Naive thymus-derived CD4-positive, alpha-beta T cell (primary cell): Measurements from ENCODE around the gene TRIM41. TPM values are rescaled to one million over a fixed set of nuclear protein-coding genes. Genes with fewer than 3 reads are reported as not detected.
"Not testable (repeated sequence)": the region's sequence is repeated elsewhere in the genome, so short reads cannot be mapped to it uniquely, and the experiment has no call there.

Experiments used
- ATAC-seq: fragments of 150-1000 bp; cut with Tn5 transposase; 2 replicates; pipeline ENCODE4 v1.10.0; 2021; ENCODE audit warnings: mild to moderate bottlenecking, moderate library complexity
- CTCF ChIA-PET: fragments of 350-600 bp; sonication (Branson Sonifier 250); formaldehyde crosslinking; loops from one replicate; lab custom pipeline; 2021; ENCODE audit warnings: antibody characterized with exemption; lab: Charles Lee
- POLR2A ChIA-PET: fragments of 350-600 bp; sonication (Branson Sonifier 250); formaldehyde crosslinking; loops from one replicate; lab custom pipeline; 2021; ENCODE audit warnings: antibody characterized with exemption, inconsistent platforms; lab: Charles Lee
- DNase-seq, 9 donors: peaks; one replicate each; pipeline versions ENCODE4 v3.0.0 to v3.0.0-alpha.2; 2020 to 2022; ENCODE audit warnings: mixed read lengths in 1 of 9
- H3K27ac ChIP-seq: one replicate; pipeline ENCODE4 v1.7.0; 2013; ENCODE audit warnings: mild to moderate bottlenecking, low read depth, low read length, moderate library complexity
- H3K27me3 ChIP-seq, 2 donors: one replicate each; pipeline ENCODE4 v1.7.0; 2013; ENCODE audit warnings: low read length in 2 of 2, mild to moderate bottlenecking in 2 of 2, moderate library complexity in 2 of 2; ENCODE audit not compliant: control insufficient read depth in 2 of 2, insufficient read depth in 2 of 2
- H3K36me3 ChIP-seq, 3 experiments: 1 replicate in 2 of 3; 2 replicates in 1 of 3; pipeline ENCODE4 v1.7.0; 2013; ENCODE audit warnings: low read length in 3 of 3, mild to moderate bottlenecking in 3 of 3, moderate library complexity in 1 of 3; ENCODE audit not compliant: insufficient read depth in 3 of 3, control insufficient read depth in 2 of 3
- H3K4me1 ChIP-seq, 2 donors: one replicate each; pipeline ENCODE4 v1.7.0; 2013; ENCODE audit warnings: low read length in 2 of 2, mild to moderate bottlenecking in 2 of 2, moderate library complexity in 1 of 2; ENCODE audit not compliant: control insufficient read depth in 2 of 2, insufficient read depth in 2 of 2
- H3K4me3 ChIP-seq: 2 replicates; pipeline ENCODE4 v1.7.0; 2013; ENCODE audit warnings: mild to moderate bottlenecking, low read length
- H3K9me3 ChIP-seq, 3 experiments: 1 replicate in 2 of 3; 2 replicates in 1 of 3; pipeline ENCODE4 v1.7.0; 2013; ENCODE audit warnings: low read length in 3 of 3; ENCODE audit not compliant: control insufficient read depth in 2 of 3
- H3K27ac Mint-ChIP-seq, 9 donors: one replicate each; pipeline ENCODE4 v1.8.0; 2020 to 2022; ENCODE audit warnings: mixed read lengths in 9 of 9, mild to moderate bottlenecking in 8 of 9, moderate library complexity in 5 of 9, inconsistent platforms in 2 of 9
- H3K27me3 Mint-ChIP-seq, 5 donors: one replicate each; pipeline ENCODE4 v1.8.0; 2021 to 2022; ENCODE audit warnings: mixed read lengths in 5 of 5, mild to moderate bottlenecking in 1 of 5
- H3K36me3 Mint-ChIP-seq, 5 donors: one replicate each; pipeline ENCODE4 v1.8.0; 2020 to 2022; ENCODE audit warnings: mixed read lengths in 5 of 5, mild to moderate bottlenecking in 3 of 5, inconsistent platforms in 1 of 5
- H3K4me1 Mint-ChIP-seq, 7 donors: one replicate each; pipeline ENCODE4 v1.8.0; 2020 to 2022; ENCODE audit warnings: mixed read lengths in 7 of 7, mild to moderate bottlenecking in 3 of 7, inconsistent platforms in 1 of 7
- H3K4me3 Mint-ChIP-seq, 10 donors: one replicate each; pipeline ENCODE4 v1.8.0; 2020 to 2022; ENCODE audit warnings: mild to moderate bottlenecking in 10 of 10, mixed read lengths in 10 of 10, moderate library complexity in 6 of 10, inconsistent platforms in 2 of 10
- H3K9me3 Mint-ChIP-seq, 11 donors: one replicate each; pipeline ENCODE4 v1.8.0; 2020 to 2022; ENCODE audit warnings: mixed read lengths in 11 of 11, mild to moderate bottlenecking in 4 of 11, inconsistent platforms in 1 of 11, moderate library complexity in 1 of 11
- intact Hi-C, 2 donors: fragments of 100-400 bp; cut with micrococcal nuclease; formaldehyde crosslinking; loops; one replicate each; pipeline ENCODE4 v1.15.1; 2023
- polyA plus RNA-seq, 2 donors: library from polyadenylated mRNA; unstranded; fragments of 300-500 nt; fragmentation: Illumina TruSeq; gene quantifications; one replicate each; pipeline ENCODE4 v1.2.3, GENCODE V29; 2021
- total RNA-seq, 6 experiments: library from RNA in 5 of 6; stranded (reverse) in 5 of 6; gene quantifications; 1 replicate in 5 of 6; 2 replicates in 1 of 6; pipeline ENCODE4 v1.2.3 and lab custom pipeline; 2021 to 2026

TRIM41 gene
- total RNA-seq (10 to 100 TPM; 27.3 to 36.5 (median 32.6) TPM), polyA plus RNA-seq (1 to 10 TPM in 1 of 2 donors, under 1 TPM in 1; 0.72 to 1.1 TPM), total RNA-seq (lab: John Stamatoyannopoulos, UW) (76.3 reads per million, percentile 79 among the genes with 10 or more reads in this experiment)

GRCh38 chr5:181223058-181223728, at the start of gene TRIM41:
TSS of gene TRIM41 (plus strand) at chr5:181223281. CDS start at chr5:181224000, 719 bp downstream.
- peaks cover 20 to 22% of the 10 kb centered on the region in 2 donors for H3K4me1 ChIP-seq
- H3K4me1 Mint-ChIP-seq = peaks cover 10 to 74% (median 53%) of the 10 kb centered on the region in 7 donors
- H3K9me3 ChIP-seq = no peaks in the 10 kb centered on the region

GRCh38 chr5:181173420-181174342, 49.4 kb upstream of the TRIM41 start:
- ChIA-PET CTCF (interaction anchor here (0.8 to 1.6 kb wide), 3 partner anchors 9 to 34 kb away, joined by 3 to 8 read pairs (median 5); no protein-coding TSS in a partner anchor), POLR2A (interaction anchor here (0.5 to 3.3 kb wide), 9 partner anchors 9 to 1550 kb away, joined by 3 to 17 read pairs (median 6); partner anchors contain the start of gene HNRNPH1)
- Mint-ChIP-seq H3K27me3 (peaks cover 32 to 69% (median 47%) of the 10 kb centered on the region in 5 donors), H3K4me1 (peaks cover 20 to 45% (median 36%) of the 10 kb centered on the region in 7 donors), H3K9me3 (peaks cover 0 to 18% (median 0%) of the 10 kb centered on the region in 11 donors), H3K4me3 (peak overlapping the region; percentile 64 to 98 (median 91)), H3K27ac (peak overlapping the region; percentile 65 to 98 (median 85)), H3K36me3 (peaks cover 0 to 6% (median 4%) of the 10 kb centered on the region in 5 donors)
- Histone ChIP-seq H3K9me3 (no peaks in the 10 kb centered on the region), H3K27ac (no peak overlapping the region), H3K27me3 (peaks cover 6 to 19% of the 10 kb centered on the region in 2 donors), H3K36me3 (no peaks in the 10 kb centered on the region), H3K4me1 (peaks cover 10 to 23% of the 10 kb centered on the region in 2 donors), H3K4me3 (peak overlapping the region; percentile 54)
- intact Hi-C loops = loop anchor here (1.0 to 2.0 kb wide), 3 partner anchors 9 to 15 kb away; no protein-coding TSS in a partner anchor
- DNase-seq = peak; percentile 19 to 81 (median 69)
- peak; percentile 75 for ATAC-seq

More at GRCh38 chr5:181223058-181223728, at the start of gene TRIM41:
- POLR2A ChIA-PET = interaction anchor here (0.7 to 14.6 kb wide), 16 partner anchors 9 to 417 kb away, joined by 3 to 241 read pairs (median 8); partner anchors contain the start of genes RACK1, TRIM52 and TRIM7
- peak; percentile 81 for ATAC-seq
- peak; percentile 89 to 98 (median 97) for DNase-seq
- H3K27ac ChIP-seq = peak within 1 kb of the TSS; percentile 95
- Mint-ChIP-seq H3K9me3 (peaks cover 0 to 38% (median 0%) of the 10 kb centered on the region in 11 donors), H3K4me3 (peak within 1 kb of the TSS; percentile 89 to 100 (median 98)), H3K27ac (peak within 1 kb of the TSS; percentile 98 to 100 (median 100)), H3K36me3 (peaks cover 0 to 15% (median 0%) of the 10 kb centered on the region in 5 donors), H3K27me3 (peaks cover 0 to 10% (median 0%) of the 10 kb centered on the region in 5 donors)
- no peaks in the 10 kb centered on the region for H3K27me3 ChIP-seq
- CTCF ChIA-PET = interaction anchor here (1.9 to 2.8 kb wide), 4 partner anchors 16 to 39 kb away, joined by 7 to 23 read pairs (median 9); partner anchors contain the start of gene RACK1
- H3K36me3 ChIP-seq = peaks cover 0 to 16% (median 0%) of the 10 kb centered on the region in 3 experiments
- intact Hi-C loops = loop anchor here (1.0 to 10.0 kb wide), 11 partner anchors 20 to 1402 kb away; partner anchors contain the start of genes TRIM52 (in 2 of the 2), ZFP62 (in 2 of the 2), MGAT1 (in 1 of the 2) and RACK1 (in 1 of the 2)
- H3K4me3 ChIP-seq = peak within 1 kb of the TSS; percentile 90

GRCh38 chr5:181176254-181176952, 46.7 kb upstream of the TRIM41 start:
- intact Hi-C loops = no loop called here
- CTCF ChIA-PET = no interaction called here

GRCh38 chr5:181177559-181177958, 45.5 kb upstream of the TRIM41 start:
- H3K4me1 ChIP-seq = peaks cover 10 to 20% of the 10 kb centered on the region in 2 donors
- H3K27ac Mint-ChIP-seq, H3K27me3 ChIP-seq, H3K27ac ChIP-seq, H3K9me3 Mint-ChIP-seq, H3K9me3 ChIP-seq, DNase-seq, CTCF ChIA-PET, POLR2A ChIA-PET, intact Hi-C loops, H3K36me3 Mint-ChIP-seq, ATAC-seq, H3K36me3 ChIP-seq, H3K4me3 ChIP-seq, H3K4me3 Mint-ChIP-seq: not testable (repeated sequence)
- peaks cover 10 to 46% (median 15%) of the 10 kb centered on the region in 5 donors for H3K27me3 Mint-ChIP-seq
- H3K4me1 Mint-ChIP-seq = peaks cover 9 to 24% (median 21%) of the 10 kb centered on the region in 7 donors

More at GRCh38 chr5:181176254-181176952, 46.7 kb upstream of the TRIM41 start:
- Histone ChIP-seq H3K4me3 (no peak overlapping the region), H3K36me3 (no peaks in the 10 kb centered on the region), H3K4me1 (peaks cover 10 to 16% of the 10 kb centered on the region in 2 donors), H3K27ac (no peak overlapping the region), H3K27me3 (no peaks in the 10 kb centered on the region), H3K9me3 (no peaks in the 10 kb centered on the region)
- H3K36me3 Mint-ChIP-seq = peaks cover 0 to 5% (median 0%) of the 10 kb centered on the region in 5 donors
- peaks cover 11 to 48% (median 22%) of the 10 kb centered on the region in 5 donors for H3K27me3 Mint-ChIP-seq
- POLR2A ChIA-PET = no interaction called here
- no peak overlapping the region for H3K4me3 Mint-ChIP-seq
- H3K27ac Mint-ChIP-seq = no peak overlapping the region
- peaks cover 8 to 20% (median 17%) of the 10 kb centered on the region in 7 donors for H3K4me1 Mint-ChIP-seq
- no peak for DNase-seq
- no peak for ATAC-seq
- H3K9me3 Mint-ChIP-seq = peaks cover 0 to 7% (median 0%) of the 10 kb centered on the region in 11 donors

GRCh38 chr5:181181650-181182565, 41.2 kb upstream of the TRIM41 start:
- POLR2A ChIA-PET = interaction anchor here (0.9 to 1.2 kb wide), 2 partner anchors 41 to 80 kb away, joined by 3 to 4 read pairs; partner anchors contain the start of gene TRIM41
- Histone ChIP-seq H3K9me3 (no peaks in the 10 kb centered on the region), H3K27ac (no peak overlapping the region), H3K36me3 (no peaks in the 10 kb centered on the region), H3K4me3 (no peak overlapping the region), H3K27me3 (no peaks in the 10 kb centered on the region), H3K4me1 (peaks cover 3 to 8% of the 10 kb centered on the region in 2 donors)
- intact Hi-C loops = loop anchor here (1.0 kb wide), 2 partner anchors 9 to 23 kb away; no protein-coding TSS in a partner anchor
- Mint-ChIP-seq H3K4me3 (peak overlapping the region; percentile 11 to 95 (median 50)), H3K4me1 (peaks cover 6 to 44% (median 31%) of the 10 kb centered on the region in 7 donors), H3K27me3 (peaks cover 0 to 17% (median 0%) of the 10 kb centered on the region in 5 donors), H3K36me3 (no peaks in the 10 kb centered on the region), H3K9me3 (peaks cover 0 to 2% (median 0%) of the 10 kb centered on the region in 11 donors), H3K27ac (peak overlapping the region in 8 of 9 donors; percentile 2 to 92 (median 87))
- peak in 7 of 9 donors; percentile 38 to 72 (median 68) for DNase-seq
- ATAC-seq = peak; percentile 81
- CTCF ChIA-PET = interaction anchor here (0.7 to 3.6 kb wide), 5 partner anchors 9 to 350 kb away, joined by 3 to 16 read pairs (median 4); partner anchors contain the start of gene TRIM52
